ENCODE data around the gene CHST3.
"Not testable (repeated sequence)": the region's sequence is repeated elsewhere in the genome, so short reads cannot be mapped to it uniquely, and the experiment has no call there.

CHST3 gene

DNA sequence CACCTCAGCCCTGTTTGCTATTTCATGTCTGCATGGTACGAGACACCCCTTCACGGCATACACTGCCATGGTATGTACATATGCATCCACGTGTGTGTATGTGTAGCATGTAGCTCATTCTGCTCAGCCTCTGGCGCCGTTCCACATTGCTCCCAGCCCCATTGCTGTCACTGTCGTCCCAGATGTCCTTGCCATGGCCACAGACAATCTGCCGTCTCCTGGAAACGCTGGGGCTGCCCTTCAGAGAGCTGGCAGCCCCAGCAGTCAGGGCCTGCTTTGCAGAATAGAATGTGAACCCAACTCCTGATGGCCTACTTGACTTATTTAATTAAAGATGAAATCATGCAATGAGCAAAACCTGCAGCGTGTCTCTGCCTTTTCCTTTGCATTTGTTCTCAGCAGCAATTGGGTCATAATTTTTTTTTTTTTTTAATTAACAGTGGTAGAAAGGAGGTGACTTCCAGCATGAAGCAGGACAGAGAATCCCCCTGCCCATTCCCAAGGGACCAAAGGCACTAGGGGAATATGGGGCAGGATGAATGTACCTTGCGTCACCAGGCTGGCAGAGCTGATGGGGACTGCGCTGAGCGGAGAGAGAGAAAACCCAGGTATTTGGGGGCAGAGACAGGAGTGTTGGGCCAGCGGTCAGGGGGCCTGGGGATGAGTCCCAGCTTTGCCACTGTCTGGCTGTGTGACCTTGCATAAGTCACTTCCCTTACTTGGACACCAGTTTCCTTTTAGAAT is 49.2 kb downstream of the CHST3 start:
- no peak for DNase-seq

DNA sequence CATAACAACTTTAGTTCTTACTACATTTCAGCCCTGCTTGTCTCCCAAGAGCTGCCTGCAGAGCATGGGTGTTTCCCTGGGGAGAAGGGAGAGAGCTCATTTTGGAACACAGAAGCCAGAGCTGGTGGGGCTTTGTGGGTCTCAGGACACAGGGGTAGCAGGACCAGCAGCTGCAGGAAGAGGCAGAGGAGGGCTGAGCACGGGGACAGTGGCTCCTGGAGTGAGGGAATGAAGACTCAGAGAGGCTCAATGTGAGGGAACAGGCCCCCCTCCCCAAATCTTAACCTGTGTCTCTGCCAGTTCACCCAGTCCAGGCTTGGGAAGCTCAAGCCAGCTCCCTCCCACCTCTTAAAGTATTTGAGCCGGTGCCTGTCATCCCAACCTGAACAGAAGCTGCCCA is 50.0 kb downstream of the CHST3 start:
- DNase-seq, result no peak

DNA sequence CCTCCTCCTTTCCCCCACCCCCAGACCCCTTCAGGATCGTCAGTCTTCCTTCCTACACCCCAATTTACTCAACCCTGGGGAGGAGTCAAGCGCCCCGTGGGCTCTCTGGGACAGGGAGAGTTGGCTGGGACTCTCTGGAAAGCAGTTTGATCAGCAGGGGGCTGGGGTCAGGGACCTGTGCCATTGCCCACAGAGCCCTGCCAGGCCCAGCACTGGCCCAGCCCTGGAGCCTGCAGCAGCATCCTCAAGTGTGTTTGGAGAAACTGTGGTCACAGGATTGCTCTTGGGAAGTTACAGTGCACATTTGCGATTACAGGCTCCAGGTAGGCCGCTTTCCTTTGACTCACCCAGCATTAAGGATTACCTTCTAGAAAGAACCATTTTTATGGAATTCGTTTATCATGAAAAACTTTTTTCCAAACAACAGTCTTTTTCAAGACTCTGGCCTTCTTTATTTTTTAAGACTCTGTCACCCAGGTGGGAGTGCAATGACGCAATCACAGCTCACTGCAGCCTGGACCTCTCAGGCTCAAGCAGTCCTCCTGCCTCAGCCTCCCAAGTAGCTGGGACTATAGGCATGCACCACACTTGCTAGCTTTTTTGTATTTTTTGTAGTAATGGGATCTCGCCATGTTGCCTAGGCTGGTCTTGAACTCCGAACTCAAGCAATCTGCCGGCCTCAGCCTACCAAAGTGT is 50.7 kb downstream of the CHST3 start:
- no peak for DNase-seq

DNA sequence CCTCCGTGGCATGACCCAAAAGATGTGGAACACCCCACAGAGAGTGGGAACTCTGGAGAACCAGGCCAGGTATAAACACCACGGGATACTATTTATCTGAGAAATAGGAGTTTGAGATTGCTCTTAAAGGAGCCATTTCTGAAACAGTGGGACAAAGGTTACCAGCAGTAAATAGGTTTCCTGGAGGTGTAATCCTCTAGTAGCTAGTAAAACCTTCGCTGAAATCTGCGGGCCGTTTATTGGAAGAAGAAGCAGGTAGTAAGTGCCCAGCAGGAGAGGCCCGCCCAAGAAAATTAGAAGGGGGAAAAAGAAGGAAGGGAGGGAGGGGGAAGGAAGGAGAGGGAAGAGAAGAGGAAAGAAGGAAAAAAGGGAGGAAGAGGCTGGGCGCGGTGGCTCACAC is 51.6 kb downstream of the CHST3 start:
- no peak for DNase-seq

DNA sequence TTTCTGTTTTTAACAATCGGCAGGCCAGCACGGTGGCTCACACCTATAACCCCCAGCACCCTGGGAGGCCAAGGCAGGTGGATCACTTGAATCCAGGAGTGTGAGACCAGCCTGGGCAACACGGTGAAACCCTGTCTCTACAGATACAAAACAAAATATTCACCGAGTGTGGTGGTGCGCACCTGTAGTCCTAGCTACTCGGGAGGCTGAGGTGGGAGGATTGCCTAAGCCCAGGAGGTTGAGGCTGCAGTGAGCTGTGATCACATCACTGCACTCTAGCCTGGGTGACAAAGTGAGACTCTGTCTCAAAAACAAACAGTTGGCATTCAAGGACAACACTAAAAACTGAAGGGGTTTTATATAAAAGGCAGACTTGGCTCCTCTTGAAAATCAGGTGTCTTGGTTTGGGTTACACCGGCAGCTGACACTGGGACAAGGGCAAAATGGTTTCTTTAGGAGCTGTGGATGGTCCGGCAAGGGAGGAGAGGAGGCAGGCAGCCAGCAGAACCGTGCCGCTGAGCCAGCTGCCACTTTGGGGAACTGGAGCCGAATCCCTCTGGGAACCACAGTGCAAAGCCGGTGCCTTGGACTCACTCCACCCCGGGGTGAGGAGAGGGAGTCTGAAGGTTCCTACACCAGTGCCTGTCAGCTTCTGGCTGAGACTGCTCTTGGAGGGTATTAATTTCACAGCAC is 52.6 kb downstream of the CHST3 start:
- no peak for DNase-seq

DNA sequence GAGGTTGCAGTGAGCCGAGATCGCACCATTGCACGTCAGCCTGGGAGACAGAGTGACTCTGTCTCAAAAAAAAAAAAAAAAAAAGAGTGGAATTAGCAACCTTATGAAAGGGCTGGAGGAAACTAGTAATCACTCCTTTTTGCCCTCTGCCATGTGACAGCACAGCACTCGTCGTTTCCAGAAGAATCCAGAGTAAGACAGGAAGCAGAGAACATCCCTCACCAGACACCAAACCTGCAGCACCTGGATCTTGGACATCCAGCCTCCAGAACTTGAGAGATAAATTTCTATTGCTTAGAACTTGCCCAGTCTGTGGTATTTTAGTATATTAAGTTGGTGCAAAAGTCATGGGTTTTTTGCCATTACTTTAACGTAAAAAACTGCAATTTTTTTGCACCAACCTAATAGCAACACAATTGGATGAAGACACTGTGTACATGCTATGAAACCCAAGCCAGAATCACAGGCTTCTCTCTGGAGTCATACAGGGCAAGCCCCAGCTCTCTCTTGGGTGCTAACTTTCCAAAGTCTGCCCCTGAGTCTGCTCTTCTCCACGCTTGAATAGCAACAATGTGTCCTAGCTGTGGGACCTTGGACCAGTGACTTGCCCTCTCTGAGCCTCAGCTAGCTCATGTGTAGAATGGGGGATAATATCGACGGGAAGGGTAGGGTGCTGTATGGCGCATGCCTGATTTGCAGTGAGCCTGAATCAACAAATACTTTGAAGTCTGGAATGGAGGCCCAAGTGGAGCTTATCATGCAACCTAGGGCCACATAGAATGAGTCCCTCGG is 55.1 kb downstream of the CHST3 start:
- no peak for DNase-seq

DNA sequence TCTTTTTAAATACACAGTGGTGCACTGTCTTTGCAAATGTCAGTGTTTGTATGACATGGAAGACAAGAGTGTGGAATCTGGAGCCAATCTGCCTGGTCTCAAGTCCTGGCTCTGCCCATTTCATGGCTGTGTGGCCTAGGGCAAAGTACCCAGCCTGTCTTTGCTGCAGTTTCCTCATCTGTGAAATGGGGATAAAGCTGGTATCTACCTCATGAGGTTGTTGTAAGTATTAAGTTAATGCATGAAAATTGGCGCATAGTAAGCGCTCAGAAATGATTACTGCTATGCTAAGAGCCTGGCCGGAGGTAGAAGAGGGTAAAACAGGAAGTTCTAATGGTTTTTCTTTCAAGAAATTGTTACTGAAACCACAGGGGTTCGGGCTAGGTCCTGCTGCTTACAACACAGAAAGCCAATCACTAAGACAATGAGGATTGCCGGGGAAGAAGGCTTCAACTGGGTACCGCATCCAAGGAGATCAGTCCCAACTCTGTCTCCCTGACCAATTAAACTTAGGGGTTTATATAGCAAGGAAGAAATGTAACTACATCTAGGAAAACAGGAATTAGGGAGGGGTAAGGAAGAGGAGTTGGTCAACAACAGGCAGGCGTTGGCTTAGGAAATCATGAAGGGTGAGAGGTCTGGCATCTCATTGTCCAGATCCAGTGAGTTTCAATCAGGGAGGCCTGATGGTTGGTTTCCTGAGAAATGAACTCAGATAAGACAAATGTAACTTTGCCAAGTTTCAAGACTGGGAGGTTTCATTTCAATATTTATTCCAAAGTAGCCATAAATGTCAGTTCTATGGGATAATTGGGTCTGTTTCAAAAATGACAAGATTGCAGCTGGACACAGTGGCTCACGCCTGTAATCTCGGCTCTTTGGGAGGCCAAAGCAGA is 57.0 kb downstream of the CHST3 start:
- DNase-seq, result no peak

DNA sequence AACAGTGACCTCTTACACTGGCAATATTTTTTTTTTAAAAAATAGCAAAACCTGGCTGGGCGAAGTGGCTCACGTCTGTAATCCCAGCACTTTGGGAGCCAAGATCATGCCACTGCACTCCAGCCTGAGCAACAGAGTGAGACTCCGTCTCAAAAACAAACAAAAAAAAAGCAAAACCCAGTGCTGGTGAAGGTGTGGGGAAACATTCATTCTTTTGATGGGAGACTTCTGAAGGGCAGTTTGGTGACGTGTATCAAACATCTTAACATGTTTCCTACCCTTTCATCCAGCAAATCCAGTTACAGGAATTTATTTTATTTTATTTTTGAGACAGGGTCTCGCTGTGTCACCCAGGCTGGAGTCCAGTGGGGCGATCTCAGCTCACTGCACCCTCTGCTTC is 58.0 kb downstream of the CHST3 start:
- DNase-seq, result no peak

DNA sequence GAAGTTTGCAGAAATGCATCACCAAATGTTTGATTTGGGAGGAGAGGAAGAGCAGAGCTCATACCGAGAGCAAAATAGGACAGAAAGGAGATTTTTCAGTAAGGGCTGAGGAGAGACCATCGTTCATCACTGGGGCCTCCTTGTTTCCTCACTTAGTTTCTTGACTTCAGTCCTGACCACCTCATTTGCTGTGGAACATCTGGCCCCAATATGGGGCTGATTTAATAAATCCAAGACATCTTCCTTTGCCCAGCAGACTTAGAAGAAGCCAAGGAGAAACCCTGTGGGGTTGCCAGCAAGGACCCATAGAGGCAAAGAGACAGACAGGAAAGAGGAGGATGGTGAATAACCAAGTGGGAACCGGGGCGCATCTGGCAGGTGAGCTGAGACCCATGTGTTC is 60.4 kb downstream of the CHST3 start:
- DNase-seq, result no peak

DNA sequence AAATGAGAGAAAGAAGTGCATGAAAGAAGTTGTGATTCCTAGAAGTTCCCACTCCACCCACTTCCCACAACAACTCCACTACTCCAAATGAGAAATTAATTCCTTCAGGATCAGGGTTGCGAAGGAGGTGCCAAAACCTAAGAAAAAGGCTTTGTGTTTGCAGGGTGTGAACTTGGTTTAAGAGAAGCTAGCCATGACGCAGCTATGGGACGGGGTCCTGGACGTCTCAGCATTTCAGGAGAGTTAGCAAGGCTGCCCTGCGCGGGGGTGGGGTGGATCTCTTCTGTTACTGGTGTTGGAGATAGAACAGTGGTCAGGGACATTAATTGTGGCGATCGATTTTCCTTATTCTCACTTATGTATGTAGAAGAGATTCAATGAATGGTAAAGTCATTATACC is 61.2 kb downstream of the CHST3 start:
- no peak for DNase-seq

DNA sequence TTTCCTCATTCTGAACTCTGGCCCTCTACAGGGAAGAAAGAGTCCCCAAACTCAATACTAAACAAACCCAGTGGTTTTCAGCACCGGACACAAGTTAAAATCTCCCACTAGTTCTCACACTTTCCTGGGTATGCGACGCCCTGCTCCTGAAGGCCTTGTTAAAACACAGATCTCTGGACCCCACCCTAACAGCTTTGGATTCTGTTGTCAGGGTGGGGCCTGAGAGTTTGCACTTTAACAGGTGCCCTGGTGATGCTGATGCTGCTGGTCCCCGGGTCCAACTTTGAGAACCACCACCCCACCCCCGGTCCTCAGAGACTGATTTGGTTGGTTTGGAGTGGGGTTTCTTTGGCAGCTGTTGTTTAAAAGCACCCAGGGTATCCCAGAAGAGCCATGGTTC is 61.6 kb downstream of the CHST3 start:
- no peak for DNase-seq

DNA sequence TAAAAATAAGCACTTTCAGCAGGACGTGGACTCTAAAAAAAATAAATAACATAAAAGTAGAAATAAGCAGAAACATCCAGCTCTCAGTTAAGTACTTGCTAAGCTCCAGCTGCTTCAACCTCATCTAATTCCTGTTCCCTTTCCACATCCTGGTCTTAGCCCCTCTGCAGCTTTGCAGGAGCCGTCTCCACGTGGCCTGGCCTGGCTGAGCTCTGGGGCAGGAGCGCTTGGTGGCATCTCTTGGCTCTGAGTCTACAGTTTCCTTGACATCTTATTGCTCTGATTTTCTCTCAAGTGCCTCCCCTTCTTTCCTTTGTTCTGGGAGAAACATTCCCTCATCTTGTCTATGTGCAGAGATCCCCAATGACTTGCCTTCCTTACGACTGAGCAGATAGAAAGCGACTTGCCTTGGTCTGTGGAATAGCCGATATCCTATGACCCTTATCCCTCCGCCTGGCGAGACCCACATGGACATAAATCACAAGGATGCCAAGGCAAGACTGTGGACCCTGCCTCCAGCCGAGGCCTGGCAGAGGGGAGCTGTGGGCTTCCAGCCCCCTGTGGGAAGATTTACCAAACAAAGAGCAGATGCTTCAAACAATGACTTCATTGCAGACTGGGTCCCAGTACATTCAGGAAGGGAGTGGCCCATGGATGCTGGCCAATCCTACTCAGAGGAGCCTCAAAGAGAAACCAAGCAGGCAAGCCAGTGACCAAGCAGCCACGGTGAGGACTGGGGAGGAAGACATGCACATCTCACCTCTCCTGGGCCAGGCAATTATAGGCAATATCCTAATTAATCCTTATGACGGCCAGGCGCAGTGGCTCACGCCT is 62.3 kb downstream of the CHST3 start:
- no peak for DNase-seq

DNA sequence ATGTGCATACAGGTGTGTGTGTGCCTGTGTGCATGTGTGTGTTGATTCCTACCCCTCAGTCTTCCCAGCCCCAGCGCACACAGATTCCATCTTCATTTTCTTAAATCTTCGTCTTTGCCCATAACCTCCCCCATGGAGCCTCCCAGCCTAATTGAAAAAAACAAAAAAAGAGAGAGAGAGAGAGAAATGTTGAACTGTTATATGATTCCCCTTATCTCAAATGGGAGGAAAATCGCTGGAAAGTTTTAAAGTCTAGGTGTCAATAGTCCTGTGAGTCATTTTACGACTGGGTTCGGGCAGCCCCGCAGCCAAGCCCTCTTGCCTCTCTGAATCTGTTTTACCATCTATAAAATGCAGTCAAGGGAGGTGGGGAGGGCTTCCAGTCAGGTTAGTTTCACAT is 63.3 kb downstream of the CHST3 start:
- no peak for DNase-seq

DNA sequence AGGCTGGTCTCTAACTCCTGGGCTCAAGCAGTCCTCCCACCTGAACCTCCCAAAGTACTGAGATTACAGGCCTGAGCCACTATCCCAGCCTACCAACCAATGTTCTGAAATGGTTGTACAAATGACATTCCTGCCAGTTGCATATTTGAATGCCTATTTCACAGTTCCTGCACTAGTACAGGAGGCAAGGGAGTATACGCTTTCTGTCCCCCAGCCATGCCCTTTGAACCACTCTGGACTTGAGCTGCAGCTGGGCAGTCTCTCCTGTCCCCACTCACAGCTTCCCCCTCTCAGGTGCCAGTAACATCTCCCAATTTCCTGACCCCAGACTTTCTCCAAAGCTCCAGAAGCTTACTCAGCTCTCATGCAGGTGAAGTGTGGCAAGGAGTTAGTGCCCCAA is 65.2 kb downstream of the CHST3 start:
- no peak for DNase-seq

DNA sequence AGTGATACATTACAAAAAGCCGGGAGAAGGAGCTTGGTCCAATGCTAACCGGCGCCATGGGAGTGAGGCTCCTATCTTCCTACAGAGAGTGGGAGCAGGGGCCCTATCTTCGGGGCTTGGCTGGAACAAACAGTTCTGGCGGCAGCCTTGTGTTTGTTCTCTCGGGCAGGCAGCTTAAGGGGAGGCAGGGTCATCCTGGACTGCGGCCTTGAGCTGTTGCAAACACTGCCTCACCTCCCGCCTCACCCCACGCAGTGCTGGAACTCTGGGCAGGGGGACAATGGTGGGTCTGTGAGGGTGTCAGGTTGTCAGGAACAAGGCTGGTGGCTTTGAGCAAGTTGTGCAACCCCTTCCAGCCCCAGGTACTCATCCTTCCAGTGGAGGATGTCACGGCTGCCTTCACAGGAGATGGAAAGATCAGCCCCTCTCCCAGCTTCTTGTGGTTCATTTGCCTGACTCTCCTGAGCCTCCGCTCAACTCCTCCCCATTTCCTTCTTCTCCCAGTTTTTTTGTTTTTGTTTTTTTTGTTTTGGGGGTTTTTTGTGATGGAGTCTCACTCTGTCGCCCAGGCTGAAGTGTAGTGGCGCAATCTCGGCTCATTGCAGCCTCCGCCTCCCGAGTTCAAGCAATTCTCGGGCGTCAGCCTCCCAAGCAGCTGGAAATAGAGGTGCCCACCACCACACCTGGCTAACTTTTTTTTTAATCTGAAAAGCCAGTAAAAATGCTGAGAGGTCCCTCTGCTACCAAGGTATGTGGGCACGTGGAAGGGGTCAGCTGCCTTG is 66.8 kb downstream of the CHST3 start:
- DNase-seq, result no peak

DNA sequence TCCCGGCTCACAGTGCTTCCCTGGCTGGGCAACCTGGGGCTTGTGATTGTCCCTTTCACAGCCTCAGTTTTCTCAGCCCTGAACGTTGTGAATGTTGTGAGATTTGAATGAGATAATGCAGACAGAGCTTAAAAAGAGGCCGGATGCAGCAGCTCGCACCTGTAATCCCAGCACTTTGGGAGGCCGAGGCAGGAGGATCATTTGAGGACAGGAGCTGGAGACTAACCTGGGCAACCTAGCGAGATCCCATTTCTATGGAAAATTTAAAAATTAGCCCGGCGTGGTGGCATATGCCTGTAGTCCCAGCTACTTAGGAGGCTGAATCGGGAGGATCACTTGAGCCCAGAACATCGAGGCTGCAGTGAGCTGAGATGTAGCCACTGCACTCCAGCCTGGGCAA is 67.5 kb downstream of the CHST3 start:
- DNase-seq, result no peak

DNA sequence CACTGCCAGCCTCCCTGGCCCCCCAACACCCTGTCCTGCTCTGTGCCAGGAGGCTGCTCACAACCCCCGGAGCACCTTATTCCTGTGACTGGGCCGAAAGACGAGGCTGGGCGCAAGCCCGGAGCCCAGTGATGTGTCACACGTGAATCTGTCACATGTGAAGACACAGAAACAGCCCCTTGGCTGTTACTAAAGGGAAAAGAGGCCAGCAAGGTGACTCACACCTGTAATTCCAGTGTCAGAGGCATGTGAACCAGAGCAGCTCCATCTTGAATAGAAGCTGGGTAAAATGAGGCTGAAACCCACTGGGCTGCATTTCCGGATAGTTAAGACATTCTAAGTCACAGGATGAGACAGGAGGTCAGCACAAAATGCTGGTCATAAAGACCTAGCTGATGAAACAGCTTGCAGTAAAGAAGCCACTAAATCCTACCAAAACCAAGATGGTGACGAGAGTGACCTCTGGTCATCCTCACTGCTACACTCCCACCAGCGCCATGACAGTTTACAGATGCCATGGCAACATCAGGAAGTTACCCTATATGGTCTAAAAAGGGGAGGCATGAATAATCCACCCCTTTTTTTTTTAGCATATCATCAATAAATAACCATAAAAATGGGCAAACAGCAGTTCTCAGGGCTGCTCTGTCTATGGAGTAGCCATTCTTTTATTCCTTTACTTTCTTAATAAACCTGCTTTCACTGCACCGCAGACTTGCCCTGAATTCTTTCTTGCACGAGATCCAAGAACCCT is 68.4 kb downstream of the CHST3 start:
- DNase-seq, result not testable (repeated sequence)

DNA sequence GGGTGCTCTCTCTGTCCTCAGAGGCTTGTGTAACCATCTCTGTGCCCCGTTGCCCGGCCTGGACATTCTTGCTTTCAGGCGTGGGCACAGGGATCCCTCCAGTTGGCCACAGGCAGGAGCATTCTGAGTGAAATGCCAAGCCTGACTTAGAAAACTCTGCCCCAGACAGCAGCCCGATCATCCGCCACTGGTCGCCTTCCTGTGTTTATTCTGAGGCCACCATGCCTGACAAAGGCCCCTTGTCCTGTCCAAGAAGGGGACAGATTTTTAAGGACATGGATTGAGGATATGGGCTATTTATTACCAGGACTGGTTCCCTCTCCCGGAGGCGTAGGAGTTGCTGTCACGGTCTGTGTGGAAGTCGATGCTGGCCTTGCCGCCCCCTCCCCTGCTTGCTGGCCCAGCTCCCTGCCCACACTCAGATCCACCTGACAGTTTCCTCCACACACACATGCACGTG is 69.9 kb downstream of the CHST3 start:
- no peak for DNase-seq

DNA sequence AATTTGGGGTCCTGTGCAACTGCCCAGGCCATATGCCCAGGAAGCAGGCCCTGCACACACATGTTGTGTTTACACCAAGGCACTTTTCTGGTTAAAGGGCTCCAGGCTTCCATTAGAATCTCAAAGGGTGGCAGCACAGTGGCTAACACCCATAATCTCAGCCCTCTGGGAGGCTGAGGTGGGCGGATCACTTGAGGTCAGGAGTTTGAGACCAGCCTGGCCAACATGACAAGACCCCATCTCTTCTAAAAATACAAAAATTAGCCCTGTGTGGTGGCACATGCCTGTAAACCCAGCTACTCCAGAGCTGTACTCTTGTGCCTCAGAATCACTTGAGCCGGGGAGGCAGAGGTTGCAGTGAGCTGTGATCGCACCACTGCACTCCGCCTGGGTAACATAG is 70.6 kb downstream of the CHST3 start:
- DNase-seq, result no peak

Data from CD4-positive, alpha-beta T cell treated with Interleukin-4 for 4 hours (primary cell).